ENCODE data around the gene MLLT3. TPM values are rescaled to one million over a fixed set of nuclear protein-coding genes. Genes with fewer than 3 reads are reported as not detected.

The MLLT3 gene
- total and polyA plus RNA-seq, 2 of the 8 experiments (the other 6 are each of a cell fraction or from before 2014, with no cell fraction given), result 5.9 to 9.6 TPM

- Histone ChIP-seq H2AK5ac (ENCODE audit: low read depth, low read length) (no peak overlapping the region), H3K4me1 (replicated peaks in 1 of 4; ENCODE audit: control insufficient read depth in 3 of 4, insufficient read depth in 4 of 4, low read length in 3 of 4) (peaks cover 0 to 12% (median 9%) of the 10 kb centered on the region in 4 experiments; a peak in 6 of 7 replicates), H2BK12ac (ENCODE audit: low read depth, low read length) (no peak overlapping the region), H3K79me1 (ENCODE audit: low read depth, low read length) (no peaks in the 10 kb centered on the region), H3K27me3 (replicated peaks in 1 of 4; ENCODE audit: control insufficient read depth in 3 of 4, extremely low read depth in 1 of 4, insufficient read depth in 3 of 4, low read length in 3 of 4) (0 out of 7 replicates have a peak, but pooled peaks cover 0 to 2% (median 0%) of the 10 kb centered on the region in 4 experiments), H4K8ac (ENCODE audit: extremely low read depth, insufficient read depth, low read length) (no peak overlapping the region), H3K4me3 (ENCODE audit: extremely low read depth in 1 of 4, insufficient read depth in 2 of 4, low read depth in 3 of 4, low read length in 4 of 4) (no peak overlapping the region), H3K9ac (replicated peaks in 1 of 4; ENCODE audit: extremely low read depth in 1 of 4, low read depth in 3 of 4, low read length in 3 of 4) (no peak overlapping the region), H2BK120ac (replicated peaks; ENCODE audit: low read depth, low read length) (no peak overlapping the region), H2BK20ac (ENCODE audit: low read length) (no peak overlapping the region), H3K56ac (replicated peaks; ENCODE audit: insufficient read length, low read depth, low read length) (no peak overlapping the region), H3K9me3 (ENCODE audit: insufficient read depth in 2 of 2, low read depth in 1 of 2, low read length in 1 of 2) (no peaks in the 10 kb centered on the region), H3K27ac (ENCODE audit: low read depth, low read length) (no peak overlapping the region), H3K79me2 (ENCODE audit: control insufficient read depth in 1 of 2, insufficient read depth in 2 of 2, low read length in 2 of 2) (no peaks in the 10 kb centered on the region), H3K4ac (replicated peaks; ENCODE audit: insufficient read length, low read depth, low read length) (no peak overlapping the region), H4K91ac (replicated peaks; ENCODE audit: insufficient read length, low read length) (no peak overlapping the region), H3K23me2 (ENCODE audit: low read depth, low read length) (no peaks in the 10 kb centered on the region), H4K20me1 (replicated peaks in 1 of 2; ENCODE audit: control insufficient read depth in 1 of 2, insufficient read depth in 2 of 2, low read length in 2 of 2) (no peaks in the 10 kb centered on the region), H3K14ac (ENCODE audit: insufficient read length) (no peak overlapping the region), H2AFZ (ENCODE audit: low read length) (no peak overlapping the region), H3K36me3 (ENCODE audit: control insufficient read depth in 2 of 4, insufficient read depth in 4 of 4, low read length in 3 of 4) (no peaks in the 10 kb centered on the region), H3K18ac (ENCODE audit: extremely low read depth, low read length) (no peak overlapping the region), H4K5ac (ENCODE audit: insufficient read length, low read depth, low read length) (no peak overlapping the region), H2BK15ac (ENCODE audit: low read length) (no peak overlapping the region), H3K4me2 (ENCODE audit: insufficient read depth in 1 of 2, low read depth in 2 of 2, low read length in 2 of 2) (no peak overlapping the region), H2BK5ac (ENCODE audit: low read depth, low read length) (no peak overlapping the region), H3K23ac (ENCODE audit: insufficient read length) (no peak overlapping the region)
- DNase-seq (ENCODE audit: low read depth in 1 of 2, low spot score in 2 of 2), result no peak
- POLR2A ChIA-PET (ENCODE audit: partially characterized antibody), result no interaction called here
- CTCF ChIA-PET (ENCODE audit: partially characterized antibody), result no interaction called here
- no peak for FAIRE-seq
- WGBS, 2 experiments (ENCODE audit: extremely low coverage in 1 of 2, insufficient coverage in 1 of 2, insufficient read length in 1 of 2, insufficient replicate concordance in 2 of 2, low coverage in 1 of 2, low lambda C conversion rate in 2 of 2, missing lambda C conversion rate in 1 of 2), result 89% methylated on average over 2 of the region's 2 CpGs; no CpG with 5 or more reads in 1 of the 2 experiments
- no peak for TF ChIP-seq CTBP2 (IDR thresholded peaks at IDR 0.05; ENCODE audit: borderline replicate concordance, insufficient read depth, insufficient read length, low read length)
- no peak for TF ChIP-seq RFX5 (IDR thresholded peaks at IDR 0.05; ENCODE audit: borderline replicate concordance, low read depth, low read length)
- TF ChIP-seq SAP30 (IDR thresholded peaks at IDR 0.05; ENCODE audit: insufficient read depth, insufficient replicate concordance, low read length), result no peak
- TF ChIP-seq ATF3 (IDR thresholded peaks at IDR 0.05; ENCODE audit: insufficient read depth, low read depth, low read length), result no peak
- no peak for TF ChIP-seq TAF1 (IDR thresholded peaks at IDR 0.05; ENCODE audit: low read depth, low read length)
- no peak for TF ChIP-seq MAFK (IDR thresholded peaks at IDR 0.05; ENCODE audit: low read depth, low read length)
- no peak for TF ChIP-seq SUZ12 (IDR thresholded peaks at IDR 0.05; ENCODE audit: low read length)
- no peak for TF ChIP-seq KDM1A (IDR thresholded peaks at IDR 0.05; ENCODE audit: borderline replicate concordance, low read length)
- TF ChIP-seq TBP (IDR thresholded peaks at IDR 0.05; ENCODE audit: low read depth, low read length), result no peak
- no peak for TF ChIP-seq EGR1 (IDR thresholded peaks at IDR 0.05; ENCODE audit: borderline replicate concordance, low read depth, low read length)
- no peak for TF ChIP-seq SP4 (IDR thresholded peaks at IDR 0.05; ENCODE audit: low read length)
- TF ChIP-seq JUND (IDR thresholded peaks at IDR 0.05; ENCODE audit: low read length), result no peak
- TF ChIP-seq E2F6 (IDR thresholded peaks at IDR 0.05), result no peak
- TF ChIP-seq SRF (IDR thresholded peaks at IDR 0.05; ENCODE audit: low read depth, low read length), result no peak
Observed at GRCh38 chr9:20310024-20310423, 312.3 kb downstream of the MLLT3 start.

Data from H1 (cell line).